ENCODE results near the gene TMEM145.

The TMEM145 gene

GRCh38 chr19:42278452-42279154, 34.5 kb upstream of the TMEM145 start:
- DNase-seq (ENCODE audit: low spot score), result no peak

- DNase-seq (ENCODE audit: low spot score), result no peak
These were observed 33.8 kb upstream of the TMEM145 start for GRCh38 chr19:42279155-42279901.

GRCh38 chr19:42279902-42280814, 33.0 kb upstream of the TMEM145 start:
- peak; percentile 92 for DNase-seq (ENCODE audit: low spot score)

GRCh38 chr19:42280815-42281145, 32.3 kb upstream of the TMEM145 start:
- DNase-seq (ENCODE audit: low spot score), result peak; percentile 47

GRCh38 chr19:42281146-42281826, 31.8 kb upstream of the TMEM145 start:
- peak; percentile 34 for DNase-seq (ENCODE audit: low spot score)

GRCh38 chr19:42281827-42282762, 31.0 kb upstream of the TMEM145 start:
- no peak for DNase-seq (ENCODE audit: low spot score)

- no peak for DNase-seq (ENCODE audit: low spot score)
These were observed 30.3 kb upstream of the TMEM145 start for GRCh38 chr19:42282819-42283187.

- peak; percentile 96 for DNase-seq (ENCODE audit: low spot score)
These were observed 29.7 kb upstream of the TMEM145 start for GRCh38 chr19:42283188-42284065.

GRCh38 chr19:42284066-42284501, 29.0 kb upstream of the TMEM145 start:
- DNase-seq (ENCODE audit: low spot score), result peak; percentile 98

GRCh38 chr19:42284591-42285341, 28.3 kb upstream of the TMEM145 start:
- DNase-seq (ENCODE audit: low spot score), result no peak

- DNase-seq (ENCODE audit: low spot score), result no peak
These were observed 27.6 kb upstream of the TMEM145 start for GRCh38 chr19:42285541-42285941.

GRCh38 chr19:42285988-42286348, 27.1 kb upstream of the TMEM145 start:
- no peak for DNase-seq (ENCODE audit: low spot score)

- DNase-seq (ENCODE audit: low spot score), result no peak
These were observed 26.6 kb upstream of the TMEM145 start for GRCh38 chr19:42286349-42287016.

- no peak for DNase-seq (ENCODE audit: low spot score)
These were observed 25.9 kb upstream of the TMEM145 start for GRCh38 chr19:42287017-42287826.

GRCh38 chr19:42287827-42288107, 25.3 kb upstream of the TMEM145 start:
- no peak for DNase-seq (ENCODE audit: low spot score)

- DNase-seq (ENCODE audit: low spot score), result no peak
These were observed 24.7 kb upstream of the TMEM145 start for GRCh38 chr19:42288387-42288786.

- no peak for DNase-seq (ENCODE audit: low spot score)
These were observed 24.1 kb upstream of the TMEM145 start for GRCh38 chr19:42288881-42289555.
